Measurements from ENCODE around the gene SMG1. TPM values are rescaled to one million over a fixed set of nuclear protein-coding genes. Genes with fewer than 3 reads are reported as not detected.
"Not testable (repeated sequence)": the region's sequence is repeated elsewhere in the genome, so short reads cannot be mapped to it uniquely, and the experiment has no call there.

Gene SMG1
- total RNA-seq, 1 donor = 77.7 TPM

- H3K4me3 ChIP-seq (ENCODE audit: low read depth, low read length) = not testable (repeated sequence)
- DNase-seq (ENCODE audit: low read depth) = peak; percentile 8
These were observed 57.0 kb downstream of the SMG1 start for GRCh38 chr16:18869043-18869771.

- TF ChIP-seq CTCF (IDR thresholded peaks at IDR 0.05; ENCODE audit: insufficient read depth, low read length) = peak; percentile 6
- H3K4me3 ChIP-seq (ENCODE audit: low read depth, low read length) = not testable (repeated sequence)
- peak; percentile 73 for DNase-seq (ENCODE audit: low read depth)
These were observed 59.9 kb downstream of the SMG1 start for GRCh38 chr16:18866277-18866823.

- DNase-seq (ENCODE audit: low read depth); H3K4me3 ChIP-seq (ENCODE audit: low read depth, low read length): not testable (repeated sequence)
These were observed 63.3 kb downstream of the SMG1 start for GRCh38 chr16:18862891-18863290.

- DNase-seq (ENCODE audit: low read depth) = no peak
- no peak for TF ChIP-seq CTCF (IDR thresholded peaks at IDR 0.05; ENCODE audit: insufficient read depth, low read length)
- no peak overlapping the region for H3K4me3 ChIP-seq (ENCODE audit: low read depth, low read length)
These were observed 71.0 kb downstream of the SMG1 start for GRCh38 chr16:18855196-18855595.

- TF ChIP-seq CTCF (IDR thresholded peaks at IDR 0.05; ENCODE audit: insufficient read depth, low read length) = no peak
- no peak overlapping the region for H3K4me3 ChIP-seq (ENCODE audit: low read depth, low read length)
- no peak for DNase-seq (ENCODE audit: low read depth)
These were observed 72.5 kb downstream of the SMG1 start for GRCh38 chr16:18853694-18854093.

GRCh38 chr16:18852647-18853046, 73.6 kb downstream of the SMG1 start:
- H3K4me3 ChIP-seq (ENCODE audit: low read depth, low read length) = no peak overlapping the region
- DNase-seq (ENCODE audit: low read depth) = no peak
- TF ChIP-seq CTCF (IDR thresholded peaks at IDR 0.05; ENCODE audit: insufficient read depth, low read length) = no peak

- no peak overlapping the region for H3K4me3 ChIP-seq (ENCODE audit: low read depth, low read length)
- no peak for TF ChIP-seq CTCF (IDR thresholded peaks at IDR 0.05; ENCODE audit: insufficient read depth, low read length)
- no peak for DNase-seq (ENCODE audit: low read depth)
These were observed 79.8 kb downstream of the SMG1 start for GRCh38 chr16:18846416-18846815.

- TF ChIP-seq CTCF (IDR thresholded peaks at IDR 0.05; ENCODE audit: insufficient read depth, low read length) = no peak
- no peak overlapping the region for H3K4me3 ChIP-seq (ENCODE audit: low read depth, low read length)
- DNase-seq (ENCODE audit: low read depth) = no peak
These were observed 83.6 kb downstream of the SMG1 start for GRCh38 chr16:18842565-18842964.

Data from fibroblast of the aortic adventitia (primary cell).